Thymus (tissue), 14 donors: Measurements from ENCODE around the gene RNF212. TPM values are rescaled to one million over a fixed set of nuclear protein-coding genes. Genes with fewer than 3 reads are reported as not detected.

Source experiments
- DNase-seq, 9 donors: peaks; one replicate each; pipeline ENCODE4 v3.0.0-alpha.2; 2013; ENCODE audit warnings: low spot score in 9 of 9, low read depth in 6 of 9, missing footprints in 1 of 9
- H3K27ac ChIP-seq, 2 donors: one replicate each; pipeline ENCODE4 v1.5.1; 2013; ENCODE audit warnings: control low read depth in 1 of 2, low read depth in 1 of 2, low read length in 1 of 2, mild to moderate bottlenecking in 1 of 2, moderate library complexity in 1 of 2
- H3K27me3 ChIP-seq, 2 donors: one replicate each; pipeline ENCODE4 v1.5.1; 2013; ENCODE audit warnings: low read length in 1 of 2; ENCODE audit not compliant: control insufficient read depth in 2 of 2, insufficient read depth in 1 of 2
- H3K36me3 ChIP-seq, 2 donors: one replicate each; pipeline ENCODE4 v1.5.1; 2013; ENCODE audit warnings: low read length in 1 of 2, mild to moderate bottlenecking in 1 of 2, moderate library complexity in 1 of 2; ENCODE audit not compliant: control insufficient read depth in 2 of 2, insufficient read depth in 2 of 2
- H3K4me1 ChIP-seq, 2 donors: one replicate each; pipeline ENCODE4 v1.5.1; 2013; ENCODE audit warnings: low read length in 2 of 2; ENCODE audit not compliant: control insufficient read depth in 2 of 2, insufficient read depth in 2 of 2
- H3K4me3 ChIP-seq, 2 donors: one replicate each; pipeline ENCODE4 v1.5.1; 2013; ENCODE audit warnings: low read length in 2 of 2, control low read depth in 1 of 2, mild to moderate bottlenecking in 1 of 2
- H3K9me3 ChIP-seq, 2 donors: one replicate each; pipeline ENCODE4 v1.5.1; 2013; ENCODE audit warnings: low read length in 1 of 2, mild to moderate bottlenecking in 1 of 2; ENCODE audit not compliant: control insufficient read depth in 2 of 2, insufficient read depth in 1 of 2
- WGBS: extraction: QIAGEN DNeasy Blood & Tissue Kit; methylation state at CpG from one replicate; pipeline ENCODE4 v1.1.7; 2013; 5-methylcytosine and 5-hydroxymethylcytosine counted together
- long read RNA-seq, 10 donors: transcript quantifications; one replicate each; lab custom pipeline, GENCODE V29; 2026
- polyA plus RNA-seq: library from polyadenylated mRNA; stranded (reverse); fragments of 200-250 nt; gene quantifications from one replicate; pipeline ENCODE4 v1.2.3, GENCODE V29; 2013
- total RNA-seq: library from RNA; stranded (reverse); fragments of 120-200 nt; gene quantifications from one replicate; pipeline ENCODE4 v1.2.4, GENCODE V29; 2013
- donor health status: healthy.

The RNF212 gene
- 1.1 TPM for total RNA-seq
- polyA plus RNA-seq = 11.2 TPM
- long read RNA-seq, donor 1 = 0 reads
- long read RNA-seq, donor 2 = 0 reads
- long read RNA-seq, donor 3 = 0 reads
- long read RNA-seq, donor 4 = 0 reads
- long read RNA-seq, donor 5 = 0 reads
- long read RNA-seq, donor 6 = 0 reads
- long read RNA-seq, donor 7 = 0 reads
- long read RNA-seq, donor 8 = 0 reads
- long read RNA-seq, donor 9 = 0 reads
- long read RNA-seq, donor 10 = 0 reads

- H3K4me3 ChIP-seq = peak within 1 kb of the TSS in 1 of 2 donors; percentile 47
- H3K27me3 ChIP-seq = peaks cover 8 to 31% of the 10 kb centered on the region in 2 donors
- no peak within 1 kb of the TSS for H3K27ac ChIP-seq
- no peaks in the 10 kb centered on the region for H3K9me3 ChIP-seq
- no peaks in the 10 kb centered on the region for H3K4me1 ChIP-seq
- WGBS = 28% methylated on average over 72 of the region's 72 CpGs
- no peaks in the 10 kb centered on the region for H3K36me3 ChIP-seq
- DNase-seq = peak in 1 of 9 donors; percentile 13
Observed at GRCh38 chr4:1113311-1114009, at the start of gene RNF212. Gene RNF212 (minus strand): TSS chr4:1113564. CDS start chr4:1113464, 100 bp downstream.

GRCh38 chr4:1160351-1160750 lies 47.0 kb upstream of the RNF212 start:
- H3K4me3 ChIP-seq = no peak overlapping the region
- H3K27ac ChIP-seq = no peak overlapping the region
- no peak for DNase-seq
- no peaks in the 10 kb centered on the region for H3K36me3 ChIP-seq
- H3K9me3 ChIP-seq = no peaks in the 10 kb centered on the region
- peaks cover 0 to 12% of the 10 kb centered on the region in 2 donors for H3K27me3 ChIP-seq
- WGBS = 91% methylated on average over 1 of the region's 1 CpG
- H3K4me1 ChIP-seq = no peaks in the 10 kb centered on the region

GRCh38 chr4:1156069-1156468 lies 42.7 kb upstream of the RNF212 start:
- H3K36me3 ChIP-seq = no peaks in the 10 kb centered on the region
- 96% methylated on average over 8 of the region's 8 CpGs for WGBS
- H3K27ac ChIP-seq = no peak overlapping the region

GRCh38 chr4:1155314-1155713 lies 42.0 kb upstream of the RNF212 start:
- no peak overlapping the region for H3K4me3 ChIP-seq
- no peaks in the 10 kb centered on the region for H3K36me3 ChIP-seq
- H3K4me1 ChIP-seq = no peaks in the 10 kb centered on the region
- 75% methylated on average over 3 of the region's 3 CpGs for WGBS
- H3K9me3 ChIP-seq = peaks cover 4 to 9% of the 10 kb centered on the region in 2 donors
- H3K27ac ChIP-seq = no peak overlapping the region
- no peak for DNase-seq
- peaks cover 0 to 11% of the 10 kb centered on the region in 2 donors for H3K27me3 ChIP-seq

More at GRCh38 chr4:1156069-1156468, 42.7 kb upstream of the RNF212 start:
- H3K4me3 ChIP-seq = no peak overlapping the region
- peaks cover 0 to 11% of the 10 kb centered on the region in 2 donors for H3K27me3 ChIP-seq
- DNase-seq = no peak
- H3K9me3 ChIP-seq = peaks cover 2% of the 10 kb centered on the region in 2 donors
- H3K4me1 ChIP-seq = no peaks in the 10 kb centered on the region

GRCh38 chr4:1154523-1155182 lies 41.3 kb upstream of the RNF212 start:
- DNase-seq = no peak
- H3K36me3 ChIP-seq = no peaks in the 10 kb centered on the region
- H3K4me3 ChIP-seq = no peak overlapping the region
- H3K27ac ChIP-seq = no peak overlapping the region
- 86% methylated on average over 21 of the region's 21 CpGs for WGBS
- peaks cover 0 to 11% of the 10 kb centered on the region in 2 donors for H3K27me3 ChIP-seq
- no peaks in the 10 kb centered on the region for H3K4me1 ChIP-seq
- H3K9me3 ChIP-seq = peaks cover 4 to 16% of the 10 kb centered on the region in 2 donors

- WGBS = 80% methylated on average over 7 of the region's 7 CpGs
- H3K27ac ChIP-seq = no peak overlapping the region
- H3K27me3 ChIP-seq = peaks cover 0 to 11% of the 10 kb centered on the region in 2 donors
- peaks cover 4 to 17% of the 10 kb centered on the region in 2 donors for H3K9me3 ChIP-seq
- H3K4me1 ChIP-seq = no peaks in the 10 kb centered on the region
- no peak overlapping the region for H3K4me3 ChIP-seq
- DNase-seq = no peak
- peaks cover 0 to under 1% of the 10 kb centered on the region in 2 donors for H3K36me3 ChIP-seq
Observed at GRCh38 chr4:1154126-1154522, 40.8 kb upstream of the RNF212 start.

GRCh38 chr4:1153567-1154090 lies 40.3 kb upstream of the RNF212 start:
- DNase-seq = no peak
- Histone ChIP-seq H3K36me3 (peaks cover 0 to 3% of the 10 kb centered on the region in 2 donors), H3K27ac (no peak overlapping the region), H3K9me3 (peaks cover 4 to 17% of the 10 kb centered on the region in 2 donors), H3K27me3 (peaks cover 0 to 11% of the 10 kb centered on the region in 2 donors), H3K4me3 (no peak overlapping the region), H3K4me1 (no peaks in the 10 kb centered on the region)
- WGBS = 94% methylated on average over 11 of the region's 11 CpGs

- no peak for DNase-seq
- Histone ChIP-seq H3K36me3 (peaks cover 0 to 3% of the 10 kb centered on the region in 2 donors), H3K4me1 (no peaks in the 10 kb centered on the region), H3K27ac (no peak overlapping the region), H3K27me3 (peaks cover 0 to 11% of the 10 kb centered on the region in 2 donors), H3K4me3 (no peak overlapping the region), H3K9me3 (peaks cover 4 to 17% of the 10 kb centered on the region in 2 donors)
- 88% methylated on average over 6 of the region's 6 CpGs for WGBS
Observed at GRCh38 chr4:1152290-1152689, 38.9 kb upstream of the RNF212 start.

GRCh38 chr4:1151541-1151940 lies 38.2 kb upstream of the RNF212 start:
- no peaks in the 10 kb centered on the region for H3K4me1 ChIP-seq
- no peak for DNase-seq
- WGBS = 98% methylated on average over 6 of the region's 6 CpGs
- H3K27me3 ChIP-seq = peaks cover 0 to 11% of the 10 kb centered on the region in 2 donors
- H3K36me3 ChIP-seq = peaks cover 0 to 3% of the 10 kb centered on the region in 2 donors
- H3K4me3 ChIP-seq = no peak overlapping the region
- H3K9me3 ChIP-seq = peaks cover 4 to 17% of the 10 kb centered on the region in 2 donors
- H3K27ac ChIP-seq = no peak overlapping the region
